ACHN (cell line): ENCODE measurements around the gene PGAP3.
"Not testable (repeated sequence)": the region's sequence is repeated elsewhere in the genome, so short reads cannot be mapped to it uniquely, and the experiment has no call there.

Experiments
- DNase-seq: peaks from one replicate; pipeline ENCODE4 v3.0.0-alpha.2; 2015
- in situ Hi-C: cut with HindIII; loops from 2 replicates; pipeline ENCODE4 v1.10.0; 2017; ENCODE audit warnings: low sequenced_read_pairs, low pct_ligation_motif_present, low pct_unique_long_range_greater_than_20kb

The PGAP3 gene

GRCh38 chr17:39700148-39700987 is 12.5 kb upstream of the PGAP3 start:
- peak; percentile 37 for DNase-seq
- in situ Hi-C loops, result no loop called here

- in situ Hi-C loops, result no loop called here
- DNase-seq, result peak; percentile 82
Observed at GRCh38 chr17:39699818-39700147, 11.9 kb upstream of the PGAP3 start, which contains the start of gene ERBB2. Gene ERBB2, plus strand, starts transcription at chr17:39700064. Its CDS starts 175 bp downstream, at chr17:39700239.

- DNase-seq, in situ Hi-C loops: not testable (repeated sequence)
Observed at GRCh38 chr17:39699157-39699817, 11.4 kb upstream of the PGAP3 start.

GRCh38 chr17:39697961-39698360 is 10.1 kb upstream of the PGAP3 start:
- no peak for DNase-seq
- in situ Hi-C loops, result no loop called here

- in situ Hi-C loops, result no loop called here
Observed at GRCh38 chr17:39696731-39697130, 8.9 kb upstream of the PGAP3 start.

GRCh38 chr17:39695089-39695474 is 7.2 kb upstream of the PGAP3 start:
- in situ Hi-C loops, result no loop called here
- no peak for DNase-seq

More at GRCh38 chr17:39696731-39697130, 8.9 kb upstream of the PGAP3 start:
- no peak for DNase-seq

GRCh38 chr17:39694593-39694992 is 6.7 kb upstream of the PGAP3 start:
- in situ Hi-C loops, result no loop called here

GRCh38 chr17:39688945-39689344 is 1.1 kb upstream of the PGAP3 start:
- in situ Hi-C loops, result no loop called here

More at GRCh38 chr17:39694593-39694992, 6.7 kb upstream of the PGAP3 start:
- no peak for DNase-seq

GRCh38 chr17:39688475-39688835 is 598 bp upstream of the PGAP3 start:
- peak; percentile 32 for DNase-seq
- in situ Hi-C loops, result no loop called here

More at GRCh38 chr17:39688945-39689344, 1.1 kb upstream of the PGAP3 start:
- no peak for DNase-seq

- DNase-seq, result no peak
- in situ Hi-C loops, result no loop called here
Observed at GRCh38 chr17:39687101-39687545, 734 bp downstream of the PGAP3 start.

GRCh38 chr17:39684369-39685192 is 3.3 kb downstream of the PGAP3 start:
- DNase-seq, result no peak
- in situ Hi-C loops, result no loop called here

- in situ Hi-C loops, result no loop called here
- no peak for DNase-seq
Observed at GRCh38 chr17:39683295-39683939, 4.4 kb downstream of the PGAP3 start.

- no peak for DNase-seq
- in situ Hi-C loops, result no loop called here
Observed at GRCh38 chr17:39679521-39680192, 8.2 kb downstream of the PGAP3 start.

GRCh38 chr17:39678340-39679116 is 9.3 kb downstream of the PGAP3 start:
- in situ Hi-C loops, result no loop called here
- no peak for DNase-seq

- in situ Hi-C loops, result no loop called here
- no peak for DNase-seq
Observed at GRCh38 chr17:39677542-39678339, 10.1 kb downstream of the PGAP3 start.

- in situ Hi-C loops, result no loop called here
- DNase-seq, result no peak
Observed at GRCh38 chr17:39677072-39677471, 10.8 kb downstream of the PGAP3 start.
